Iris pigment epithelial cell (primary cell): Measurements from ENCODE around the gene WDR5B.
"Not testable (repeated sequence)": the region's sequence is repeated elsewhere in the genome, so short reads cannot be mapped to it uniquely, and the experiment has no call there.

ENCODE experiments used
- DNase-seq: peaks from one replicate; pipeline ENCODE4 v3.0.0-alpha.2; 2011; ENCODE audit warnings: low read depth

Gene WDR5B

GRCh38 chr3:122415762-122416654, at the start of gene WDR5B:
WDR5B (minus strand) TSS chr3:122416062; CDS start chr3:122415528, 534 bp downstream.
- DNase-seq: peak; percentile 96

GRCh38 chr3:122464659-122465058, 48.8 kb upstream of the WDR5B start:
- DNase-seq: no peak

- no peak for DNase-seq
Measured at GRCh38 chr3:122462406-122462805, 46.5 kb upstream of the WDR5B start.

- no peak for DNase-seq
Measured at GRCh38 chr3:122461806-122462205, 45.9 kb upstream of the WDR5B start.

- peak; percentile 63 for DNase-seq
Measured at GRCh38 chr3:122458992-122459391, 43.1 kb upstream of the WDR5B start.

- no peak for DNase-seq
Measured at GRCh38 chr3:122457706-122458105, 41.8 kb upstream of the WDR5B start.

- DNase-seq: no peak
Measured at GRCh38 chr3:122456074-122456473, 40.2 kb upstream of the WDR5B start.

- DNase-seq: no peak
Measured at GRCh38 chr3:122451371-122451770, 35.5 kb upstream of the WDR5B start.

- not testable (repeated sequence) for DNase-seq
Measured at GRCh38 chr3:122448218-122448617, 32.4 kb upstream of the WDR5B start.

GRCh38 chr3:122444491-122444887, 28.6 kb upstream of the WDR5B start:
- not testable (repeated sequence) for DNase-seq

- not testable (repeated sequence) for DNase-seq
Measured at GRCh38 chr3:122443762-122444490, 28.1 kb upstream of the WDR5B start.

- no peak for DNase-seq
Measured at GRCh38 chr3:122443090-122443489, 27.2 kb upstream of the WDR5B start.

- no peak for DNase-seq
Measured at GRCh38 chr3:122435950-122436349, 20.1 kb upstream of the WDR5B start.

- no peak for DNase-seq
Measured at GRCh38 chr3:122430371-122430770, 14.5 kb upstream of the WDR5B start.

- DNase-seq: peak; percentile 32
Measured at GRCh38 chr3:122427857-122428471, 12.1 kb upstream of the WDR5B start.

GRCh38 chr3:122421836-122422235, 6.0 kb upstream of the WDR5B start:
- DNase-seq: no peak

- no peak for DNase-seq
Measured at GRCh38 chr3:122421101-122421500, 5.2 kb upstream of the WDR5B start.

- DNase-seq: peak; percentile 15
Measured at GRCh38 chr3:122416966-122417365, 1.1 kb upstream of the WDR5B start.

- DNase-seq: peak; percentile 69
Measured at GRCh38 chr3:122415104-122415744, 638 bp downstream of the WDR5B start.

GRCh38 chr3:122414391-122414790, 1.5 kb downstream of the WDR5B start:
- DNase-seq: no peak

- no peak for DNase-seq
Measured at GRCh38 chr3:122410639-122411038, 5.2 kb downstream of the WDR5B start.

- DNase-seq: no peak
Measured at GRCh38 chr3:122410111-122410510, 5.8 kb downstream of the WDR5B start.
